Mesendoderm (in vitro differentiated cells): ENCODE measurements around the gene SDF4.

Experiments
- DNase-seq: peaks from one replicate; pipeline ENCODE4 v3.0.0; 2013
- H2AK5ac ChIP-seq: 2 replicates; pipeline ENCODE4 v1.6.1; 2013; ENCODE audit warnings: low read length, inconsistent platforms
- H2BK120ac ChIP-seq: 2 replicates; pipeline ENCODE4 v1.6.1; 2013; ENCODE audit warnings: low read depth, mild to moderate bottlenecking, low read length, moderate library complexity, mixed read lengths
- H2BK15ac ChIP-seq: replicated peaks from 2 replicates; pipeline ENCODE4 v1.6.1; 2013; ENCODE audit warnings: low read depth, mild to moderate bottlenecking, moderate library complexity
- H2BK5ac ChIP-seq: 2 replicates; pipeline ENCODE4 v1.6.1; 2013; ENCODE audit warnings: low read length, inconsistent platforms
- H3K18ac ChIP-seq: 2 replicates; pipeline ENCODE4 v1.6.1; 2013; ENCODE audit warnings: mild to moderate bottlenecking, low read length, mixed read lengths
- H3K23ac ChIP-seq: one replicate; pipeline ENCODE4 v1.6.1; 2013; ENCODE audit warnings: low read length
- H3K27ac ChIP-seq: 2 replicates; pipeline ENCODE4 v1.5.1; 2013; ENCODE audit warnings: low read depth, mild to moderate bottlenecking, inconsistent platforms, low read length, moderate library complexity
- H3K27me3 ChIP-seq: 2 replicates; pipeline ENCODE4 v1.6.1; 2013; ENCODE audit warnings: low read length, control low read depth, mild to moderate bottlenecking, inconsistent platforms; ENCODE audit not compliant: insufficient read depth, poor library complexity
- H3K36me3 ChIP-seq: 2 replicates; pipeline ENCODE4 v1.6.1; 2013; ENCODE audit warnings: low read length, inconsistent platforms; ENCODE audit not compliant: control insufficient read depth, insufficient read depth
- H3K4ac ChIP-seq: one replicate; pipeline ENCODE4 v1.6.1; 2013; ENCODE audit warnings: low read depth, mild to moderate bottlenecking, low read length, moderate library complexity
- H3K4me1 ChIP-seq: 2 replicates; pipeline ENCODE4 v1.6.1; 2013; ENCODE audit warnings: low read depth, low read length, inconsistent platforms; ENCODE audit not compliant: control insufficient read depth
- H3K4me2 ChIP-seq: 2 replicates; pipeline ENCODE4 v1.6.1; 2013; ENCODE audit warnings: low read length
- H3K4me3 ChIP-seq: 2 replicates; pipeline ENCODE4 v1.5.1; 2013; ENCODE audit warnings: mild to moderate bottlenecking, low read length
- H3K56ac ChIP-seq: one replicate; pipeline ENCODE4 v1.6.1; 2013; ENCODE audit warnings: low read length
- H3K79me1 ChIP-seq: 2 replicates; pipeline ENCODE4 v1.6.1; 2013; ENCODE audit warnings: low read length, inconsistent platforms
- H3K79me2 ChIP-seq: 2 replicates; pipeline ENCODE4 v1.6.1; 2013; ENCODE audit warnings: mild to moderate bottlenecking, low read length; ENCODE audit not compliant: control insufficient read depth, insufficient read depth
- H3K9ac ChIP-seq: 2 replicates; pipeline ENCODE4 v1.6.1; 2013; ENCODE audit warnings: low read length, inconsistent platforms
- H4K5ac ChIP-seq: one replicate; pipeline ENCODE4 v1.6.1; 2013; ENCODE audit warnings: low read length
- H4K8ac ChIP-seq: one replicate; pipeline ENCODE4 v1.6.1; 2013; ENCODE audit warnings: low read depth, mild to moderate bottlenecking, control low read depth, low read length, moderate library complexity
- whole genome bisulfite sequencing: extraction: QIAGEN DNeasy Blood & Tissue Kit; methylation state at CpG from one replicate; pipeline ENCODE4 v1.1.7; 2013; ENCODE audit warnings: low lambda C conversion rate, missing lambda C conversion rate; ENCODE audit not compliant: insufficient coverage; ENCODE audit errors: extremely low coverage; 5-methylcytosine and 5-hydroxymethylcytosine counted together

SDF4 gene

DNA sequence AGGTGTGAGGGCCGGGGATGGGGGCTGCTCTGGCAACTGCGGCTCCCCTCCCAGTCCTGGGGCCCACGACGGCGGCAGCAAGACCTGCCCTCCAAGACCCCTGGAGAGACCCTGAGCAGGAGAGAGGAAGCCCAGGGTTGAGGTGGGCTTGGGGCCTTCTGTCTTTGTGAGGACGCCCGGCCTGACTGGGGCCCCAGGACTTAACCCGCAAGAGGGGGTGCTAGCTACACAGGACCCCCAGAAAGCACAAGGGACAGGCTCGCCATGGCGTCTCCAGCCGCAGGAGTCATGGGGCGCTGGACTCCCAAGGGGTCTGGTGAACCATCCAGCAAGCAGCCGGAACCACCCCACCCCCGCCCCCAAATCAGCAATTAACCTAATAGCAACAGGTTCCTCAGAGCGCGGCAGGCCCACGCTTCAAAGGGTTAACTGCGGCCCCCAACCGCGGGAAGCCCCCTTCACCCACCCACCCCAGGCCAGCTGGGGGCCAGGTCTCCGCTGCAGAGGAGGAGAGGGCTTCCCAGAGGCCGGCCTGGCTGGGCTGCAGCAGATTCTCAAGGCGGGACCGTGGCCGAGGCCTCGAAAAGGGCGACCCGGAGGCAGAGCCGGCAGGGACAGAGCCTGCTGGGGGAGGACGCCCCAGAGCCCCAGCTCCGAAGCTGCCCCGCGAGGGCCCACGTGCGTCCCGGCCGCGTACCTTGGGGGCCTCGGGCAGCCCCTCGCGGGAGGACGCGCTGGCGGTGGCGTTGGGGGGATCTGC, 14.2 kb upstream of the SDF4 start:
- Histone ChIP-seq H3K4me3 (no peak overlapping the region), H2AK5ac (no peak overlapping the region), H3K27me3 (no peaks in the 10 kb centered on the region), H4K5ac (no peak overlapping the region), H3K4me2 (no peak overlapping the region), H3K27ac (no peak overlapping the region), H3K56ac (peak overlapping the region; percentile 78), H3K23ac (no peak overlapping the region), H3K79me1 (no peaks in the 10 kb centered on the region), H2BK5ac (no peak overlapping the region), H3K4ac (no peak overlapping the region), H4K8ac (no peak overlapping the region), H2BK120ac (no peak overlapping the region), H2BK15ac (no peak overlapping the region), H3K18ac (no peak overlapping the region), H3K36me3 (no peaks in the 10 kb centered on the region), H3K79me2 (no peaks in the 10 kb centered on the region), H3K4me1 (no peaks in the 10 kb centered on the region), H3K9ac (peak overlapping the region; percentile 48)
- WGBS = no CpG with 5 or more reads among the region's 45 CpGs
- DNase-seq = no peak

- Histone ChIP-seq H3K4ac (no peak overlapping the region), H3K27ac (no peak overlapping the region), H3K4me2 (no peak overlapping the region), H3K4me3 (no peak overlapping the region), H2BK5ac (no peak overlapping the region), H2BK120ac (no peak overlapping the region), H3K18ac (no peak overlapping the region), H3K79me2 (no peaks in the 10 kb centered on the region), H3K4me1 (no peaks in the 10 kb centered on the region), H3K9ac (no peak overlapping the region), H2AK5ac (no peak overlapping the region), H2BK15ac (no peak overlapping the region), H3K79me1 (no peaks in the 10 kb centered on the region), H3K27me3 (no peaks in the 10 kb centered on the region), H4K5ac (no peak overlapping the region), H3K36me3 (no peaks in the 10 kb centered on the region), H3K56ac (no peak overlapping the region), H4K8ac (no peak overlapping the region), H3K23ac (no peak overlapping the region)
- WGBS = no CpG with 5 or more reads among the region's 23 CpGs
- DNase-seq = no peak
Measured at GRCh38 chr1:1245178-1245816, 13.5 kb upstream of the SDF4 start.

DNA sequence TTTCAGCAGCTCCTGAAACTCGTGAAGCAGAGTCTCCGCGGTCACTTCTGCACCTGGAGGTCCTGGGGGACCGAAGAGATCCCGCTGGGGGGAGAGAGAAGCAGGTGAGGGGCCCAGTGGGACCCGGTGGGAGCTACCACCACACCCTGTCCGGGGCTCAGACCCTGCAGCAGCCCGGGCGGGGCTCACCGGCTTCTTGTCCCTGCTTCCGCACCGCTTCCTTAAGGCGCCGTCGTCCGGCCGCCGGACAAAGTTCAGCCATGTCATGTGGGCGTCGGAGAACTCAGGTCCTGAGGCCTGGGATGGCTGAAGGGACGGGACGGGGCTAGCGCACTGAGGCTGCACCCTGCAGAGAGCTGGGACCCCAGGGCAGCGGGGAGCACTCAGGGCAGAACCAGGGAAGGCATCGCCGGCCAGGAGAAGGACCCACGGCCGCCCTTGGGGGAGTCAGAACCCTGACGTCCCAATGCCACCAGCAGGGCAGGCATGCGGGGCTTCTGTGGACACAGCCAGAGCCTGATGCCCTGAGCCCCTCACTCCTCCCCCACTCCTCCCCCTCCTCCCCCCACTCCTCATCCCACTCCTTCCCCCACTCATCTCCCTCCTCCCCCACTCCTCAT, 12.5 kb upstream of the SDF4 start:
- H3K18ac ChIP-seq = no peak overlapping the region
- H3K79me1 ChIP-seq = no peaks in the 10 kb centered on the region
- H2AK5ac ChIP-seq = no peak overlapping the region
- H2BK5ac ChIP-seq = no peak overlapping the region
- WGBS = no CpG with 5 or more reads among the region's 30 CpGs
- DNase-seq = no peak
- no peak overlapping the region for H3K4ac ChIP-seq
- H2BK120ac ChIP-seq = no peak overlapping the region
- no peak overlapping the region for H3K56ac ChIP-seq
- no peak overlapping the region for H3K4me2 ChIP-seq
- H3K27me3 ChIP-seq = no peaks in the 10 kb centered on the region
- no peak overlapping the region for H4K5ac ChIP-seq
- no peaks in the 10 kb centered on the region for H3K4me1 ChIP-seq
- H4K8ac ChIP-seq = no peak overlapping the region
- H3K23ac ChIP-seq = no peak overlapping the region
- H3K27ac ChIP-seq = no peak overlapping the region
- no peaks in the 10 kb centered on the region for H3K36me3 ChIP-seq
- no peak overlapping the region for H3K4me3 ChIP-seq
- H3K79me2 ChIP-seq = no peaks in the 10 kb centered on the region
- H3K9ac ChIP-seq = no peak overlapping the region
- no peak overlapping the region for H2BK15ac ChIP-seq

DNA sequence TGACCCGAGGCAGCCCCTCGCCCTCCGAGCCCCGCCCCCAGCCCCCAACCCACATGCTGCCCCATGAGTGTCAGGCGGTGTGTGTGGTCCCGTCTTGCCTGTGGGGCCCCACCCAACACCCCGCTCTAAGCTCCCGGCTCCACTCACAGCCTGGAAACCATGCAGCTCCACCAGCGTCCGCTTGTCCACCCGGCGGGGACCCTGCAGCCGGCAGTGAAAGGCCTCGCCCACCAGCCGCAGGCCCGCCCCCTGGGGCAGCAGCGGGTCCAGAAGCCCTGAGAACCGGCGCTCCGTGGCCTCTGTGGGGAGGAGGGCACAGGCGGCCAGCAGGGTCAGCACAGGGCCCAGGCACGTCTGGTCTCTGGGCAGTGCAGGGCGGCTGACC, 12.0 kb upstream of the SDF4 start:
- H4K8ac ChIP-seq = no peak overlapping the region
- no peak for DNase-seq
- no peaks in the 10 kb centered on the region for H3K79me2 ChIP-seq
- H3K4me3 ChIP-seq = no peak overlapping the region
- no peaks in the 10 kb centered on the region for H3K79me1 ChIP-seq
- no peaks in the 10 kb centered on the region for H3K4me1 ChIP-seq
- no peak overlapping the region for H3K9ac ChIP-seq
- H3K56ac ChIP-seq = no peak overlapping the region
- H3K27me3 ChIP-seq = no peaks in the 10 kb centered on the region
- no peak overlapping the region for H2BK120ac ChIP-seq
- H3K27ac ChIP-seq = no peak overlapping the region
- no peak overlapping the region for H2AK5ac ChIP-seq
- H3K18ac ChIP-seq = no peak overlapping the region
- no peak overlapping the region for H2BK5ac ChIP-seq
- H3K36me3 ChIP-seq = no peaks in the 10 kb centered on the region
- no peak overlapping the region for H3K23ac ChIP-seq
- H4K5ac ChIP-seq = no peak overlapping the region
- no peak overlapping the region for H3K4ac ChIP-seq
- H2BK15ac ChIP-seq = no peak overlapping the region
- no CpG with 5 or more reads among the region's 23 CpGs for WGBS
- H3K4me2 ChIP-seq = no peak overlapping the region

DNA sequence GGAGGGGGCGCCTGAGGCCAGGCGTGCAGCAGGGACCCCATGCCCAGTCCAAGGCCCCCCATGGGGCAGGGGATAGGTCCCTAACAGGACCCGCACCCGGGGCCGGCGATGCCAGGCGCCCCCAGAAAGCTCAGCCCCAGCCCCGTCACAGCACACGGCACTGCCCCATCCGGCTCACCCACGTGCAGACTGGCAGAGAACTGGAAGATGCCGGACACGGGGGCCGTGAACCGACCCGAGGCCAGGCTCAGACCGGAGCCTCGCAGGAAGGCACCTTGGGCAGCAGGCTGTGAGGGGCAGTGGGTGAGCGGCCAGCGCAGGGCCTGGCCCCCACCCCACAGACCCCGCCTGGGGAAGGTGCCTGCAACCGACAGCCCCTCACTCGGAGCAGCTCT, 11.5 kb upstream of the SDF4 start:
- Histone ChIP-seq H3K4ac (no peak overlapping the region), H3K18ac (no peak overlapping the region), H3K4me3 (no peak overlapping the region), H3K79me1 (no peaks in the 10 kb centered on the region), H3K9ac (no peak overlapping the region), H3K79me2 (no peaks in the 10 kb centered on the region), H3K27me3 (no peaks in the 10 kb centered on the region), H4K8ac (no peak overlapping the region), H2BK5ac (no peak overlapping the region), H4K5ac (no peak overlapping the region), H3K56ac (no peak overlapping the region), H2BK120ac (no peak overlapping the region), H3K4me2 (no peak overlapping the region), H3K27ac (no peak overlapping the region), H3K4me1 (no peaks in the 10 kb centered on the region), H3K23ac (no peak overlapping the region), H3K36me3 (no peaks in the 10 kb centered on the region), H2BK15ac (no peak overlapping the region), H2AK5ac (no peak overlapping the region)
- WGBS = no CpG with 5 or more reads among the region's 23 CpGs
- DNase-seq = no peak
